Sigmoid colon (tissue), 7 donors: ENCODE results near the gene F11. TPM values are rescaled to one million over a fixed set of nuclear protein-coding genes. Genes with fewer than 3 reads are reported as not detected.
"Not testable (repeated sequence)": the region's sequence is repeated elsewhere in the genome, so short reads cannot be mapped to it uniquely, and the experiment has no call there.

Source experiments
- DNase-seq: peaks from one replicate; pipeline ENCODE4 v3.0.0-alpha.2; 2019
- H3K27ac ChIP-seq, 4 donors: fragments of 200-600 bp; sonication (generic); one replicate each; pipeline ENCODE4 v1.5.1; 2016 to 2019; ENCODE audit warnings: mild to moderate bottlenecking in 1 of 4
- H3K27me3 ChIP-seq, 3 donors: fragments of 200-600 bp; sonication (generic); one replicate each; pipeline ENCODE4 v1.5.1; 2019; ENCODE audit warnings: mild to moderate bottlenecking in 1 of 3
- H3K36me3 ChIP-seq, 4 donors: fragments of 200-600 bp; sonication (generic); one replicate each; pipeline ENCODE4 v1.5.1; 2016 to 2019
- H3K4me1 ChIP-seq, 4 donors: fragments of 200-600 bp; sonication (generic); one replicate each; pipeline ENCODE4 v1.5.1; 2017 to 2019
- H3K4me3 ChIP-seq, 4 donors: fragments of 200-600 bp; sonication (generic); one replicate each; pipeline ENCODE4 v1.5.1; 2017 to 2019; ENCODE audit warnings: mild to moderate bottlenecking in 2 of 4, moderate library complexity in 1 of 4
- H3K9me3 ChIP-seq, 4 donors: fragments of 200-600 bp in 3 of 4; sonication (generic) in 3 of 4; one replicate each; pipeline versions ENCODE4 v1.5.1 to v1.6.1; 2013 to 2019
- CTCF ChIP-seq, 4 experiments: fragments of 450-650 bp in 3 of 4; fragments of 200-600 bp in 1 of 4; IDR thresholded peaks; one replicate each; pipeline ENCODE4 v1.5.1; 2016 to 2019; ENCODE audit warnings: antibody characterized with exemption in 4 of 4, mild to moderate bottlenecking in 3 of 4, moderate library complexity in 2 of 4
- EP300 ChIP-seq, 4 donors: sonication (generic); formaldehyde crosslinking; IDR thresholded peaks; one replicate each; pipeline ENCODE4 v1.6.1; 2017; ENCODE audit warnings: antibody characterized with exemption in 4 of 4
- POLR2A ChIP-seq, 2 donors: fragments of 450-650 bp; IDR thresholded peaks; one replicate each; pipeline ENCODE4 v1.6.1; 2016; ENCODE audit warnings: antibody characterized with exemption in 2 of 2, mild to moderate bottlenecking in 2 of 2, moderate library complexity in 2 of 2
- POLR2AphosphoS5 ChIP-seq, 4 donors: sonication (generic); formaldehyde crosslinking; IDR thresholded peaks; one replicate each; pipeline ENCODE4 v1.6.1; 2017; ENCODE audit warnings: antibody characterized with exemption in 4 of 4
- WGBS, 2 donors: extraction: QIAGEN DNeasy Blood & Tissue Kit; methylation state at CpG; one replicate each; pipeline ENCODE4 v1.1.7; 2013; 5-methylcytosine and 5-hydroxymethylcytosine counted together
- intact Hi-C: fragments of 100-400 bp; cut with DNase I; formaldehyde crosslinking; loops from one replicate; pipeline ENCODE4 v1.15.1; 2023
- polyA plus RNA-seq, 3 donors: library from polyadenylated mRNA; stranded (reverse); fragments of 200-250 nt; gene quantifications; one replicate each; pipeline ENCODE4 v1.2.3, GENCODE V29; 2013
- total RNA-seq, 4 donors: library from RNA; depleted of rRNA; stranded (reverse); fragments of >200 nt; gene quantifications; one replicate each; pipeline ENCODE4 v1.1.0, GENCODE V29; 2016
- donor health status: healthy with polysubstance abuse.
- donor health status: Bipolar disorder and iron deficiency.
- donor health status: healthy.

Gene F11
- total and polyA plus RNA-seq, 7 donors, result 0.14 to 0.54 TPM; not detected in 5

- H3K4me3 ChIP-seq, result no peak overlapping the region
- 89 to 91% methylated on average over 4 of the region's 4 CpGs for WGBS, 2 donors
- intact Hi-C loops, result no loop called here
- H3K27ac ChIP-seq, result no peak overlapping the region
- peaks cover 0 to 11% (median 0%) of the 10 kb centered on the region in 4 donors for H3K36me3 ChIP-seq
- TF ChIP-seq EP300 (IDR thresholded peaks at IDR 0.05) (no peak), CTCF (IDR thresholded peaks at IDR 0.05) (no peak), POLR2AphosphoS5 (IDR thresholded peaks at IDR 0.05) (no peak), POLR2A (IDR thresholded peaks at IDR 0.05) (no peak)
- no peak for DNase-seq
- H3K27me3 ChIP-seq, result no peaks in the 10 kb centered on the region
- H3K9me3 ChIP-seq, result no peaks in the 10 kb centered on the region
- no peaks in the 10 kb centered on the region for H3K4me1 ChIP-seq
These were observed 24.4 kb upstream of the F11 start for GRCh38 chr4:186241616-186242015.

- H3K27me3 ChIP-seq, H3K4me3 ChIP-seq, H3K4me1 ChIP-seq, H3K27ac ChIP-seq, intact Hi-C loops, DNase-seq, H3K9me3 ChIP-seq: not testable (repeated sequence)
- H3K36me3 ChIP-seq, result peaks cover 0 to 11% (median 0%) of the 10 kb centered on the region in 4 donors
- WGBS, 2 donors, result 88 to 91% methylated on average over 10 of the region's 10 CpGs
These were observed 24.0 kb upstream of the F11 start for GRCh38 chr4:186242031-186242430.

- Histone ChIP-seq H3K9me3 (no peaks in the 10 kb centered on the region), H3K27me3 (no peaks in the 10 kb centered on the region), H3K36me3 (peaks cover 0 to 3% (median 0%) of the 10 kb centered on the region in 4 donors), H3K4me1 (no peaks in the 10 kb centered on the region), H3K4me3 (no peak overlapping the region), H3K27ac (no peak overlapping the region)
- no peak for DNase-seq
- 90 to 95% methylated on average over 2 of the region's 2 CpGs for WGBS, 2 donors
- intact Hi-C loops, result no loop called here
- TF ChIP-seq POLR2A (IDR thresholded peaks at IDR 0.05) (no peak), EP300 (IDR thresholded peaks at IDR 0.05) (no peak), CTCF (IDR thresholded peaks at IDR 0.05) (no peak), POLR2AphosphoS5 (IDR thresholded peaks at IDR 0.05) (no peak)
These were observed 22.7 kb upstream of the F11 start for GRCh38 chr4:186243331-186243730.

- WGBS, 2 donors, result 81 to 85% methylated on average over 5 of the region's 5 CpGs
- no peaks in the 10 kb centered on the region for H3K27me3 ChIP-seq
- TF ChIP-seq POLR2A (IDR thresholded peaks at IDR 0.05) (no peak), POLR2AphosphoS5 (IDR thresholded peaks at IDR 0.05) (no peak), EP300 (IDR thresholded peaks at IDR 0.05) (no peak), CTCF (IDR thresholded peaks at IDR 0.05) (no peak)
- no peaks in the 10 kb centered on the region for H3K36me3 ChIP-seq
- DNase-seq, result no peak
- no peaks in the 10 kb centered on the region for H3K9me3 ChIP-seq
- intact Hi-C loops, result no loop called here
- H3K4me1 ChIP-seq, result no peaks in the 10 kb centered on the region
- H3K27ac ChIP-seq, result no peak overlapping the region
- no peak overlapping the region for H3K4me3 ChIP-seq
These were observed 21.2 kb upstream of the F11 start for GRCh38 chr4:186244835-186245234.

- 90 to 92% methylated on average over 9 of the region's 9 CpGs for WGBS, 2 donors
- DNase-seq, H3K9me3 ChIP-seq, H3K27me3 ChIP-seq, H3K27ac ChIP-seq, H3K4me3 ChIP-seq, H3K4me1 ChIP-seq, intact Hi-C loops: not testable (repeated sequence)
- H3K36me3 ChIP-seq, result peaks cover 0 to 15% (median 2%) of the 10 kb centered on the region in 4 donors
These were observed 18.8 kb upstream of the F11 start for GRCh38 chr4:186247062-186247752.

- Histone ChIP-seq H3K36me3 (peaks cover 0 to 16% (median 4%) of the 10 kb centered on the region in 4 donors), H3K9me3 (no peaks in the 10 kb centered on the region), H3K4me3 (no peak overlapping the region), H3K27ac (no peak overlapping the region), H3K27me3 (no peaks in the 10 kb centered on the region), H3K4me1 (no peaks in the 10 kb centered on the region)
- no peak for DNase-seq
- WGBS, 2 donors, result 73 to 76% methylated on average over 1 of the region's 1 CpG
- intact Hi-C loops, result no loop called here
- TF ChIP-seq POLR2A (IDR thresholded peaks at IDR 0.05) (no peak), CTCF (IDR thresholded peaks at IDR 0.05) (no peak), POLR2AphosphoS5 (IDR thresholded peaks at IDR 0.05) (no peak)
These were observed 17.3 kb upstream of the F11 start for GRCh38 chr4:186248643-186249042.
